Omental fat pad (tissue), 4 donors: ENCODE results near the gene MRPS10. TPM values are rescaled to one million over a fixed set of nuclear protein-coding genes. Genes with fewer than 3 reads are reported as not detected.

ENCODE experiments used
- ATAC-seq: fragments of 150-250 bp; one replicate; pipeline ENCODE4 v1.9.1; 2016; ENCODE audit warnings: mild to moderate bottlenecking, moderate library complexity; ENCODE audit not compliant: low FRiP score
- DNase-seq: peaks from one replicate; pipeline ENCODE4 v3.0.0-alpha.2; 2019; ENCODE audit warnings: low spot score
- CTCF ChIP-seq, 3 donors: fragments of 450-650 bp; IDR thresholded peaks; one replicate each; pipeline ENCODE4 v1.5.1; 2016 to 2017; ENCODE audit warnings: antibody characterized with exemption in 3 of 3, mild to moderate bottlenecking in 3 of 3, moderate library complexity in 2 of 3
- total RNA-seq, 4 donors: library from RNA; depleted of rRNA; stranded (reverse); fragments of >200 nt; gene quantifications; one replicate each; pipeline ENCODE4 v1.1.0, GENCODE V29; 2016

Gene MRPS10
- total RNA-seq, 4 donors from 2014 or later, result 21.4 to 38.0 (median 27.2) TPM

GRCh38 chr6:42168650-42169049, 49.0 kb downstream of the MRPS10 start:
- no peak for DNase-seq
- no peak for ATAC-seq
- no peak for TF ChIP-seq CTCF (IDR thresholded peaks at IDR 0.05)

DNA sequence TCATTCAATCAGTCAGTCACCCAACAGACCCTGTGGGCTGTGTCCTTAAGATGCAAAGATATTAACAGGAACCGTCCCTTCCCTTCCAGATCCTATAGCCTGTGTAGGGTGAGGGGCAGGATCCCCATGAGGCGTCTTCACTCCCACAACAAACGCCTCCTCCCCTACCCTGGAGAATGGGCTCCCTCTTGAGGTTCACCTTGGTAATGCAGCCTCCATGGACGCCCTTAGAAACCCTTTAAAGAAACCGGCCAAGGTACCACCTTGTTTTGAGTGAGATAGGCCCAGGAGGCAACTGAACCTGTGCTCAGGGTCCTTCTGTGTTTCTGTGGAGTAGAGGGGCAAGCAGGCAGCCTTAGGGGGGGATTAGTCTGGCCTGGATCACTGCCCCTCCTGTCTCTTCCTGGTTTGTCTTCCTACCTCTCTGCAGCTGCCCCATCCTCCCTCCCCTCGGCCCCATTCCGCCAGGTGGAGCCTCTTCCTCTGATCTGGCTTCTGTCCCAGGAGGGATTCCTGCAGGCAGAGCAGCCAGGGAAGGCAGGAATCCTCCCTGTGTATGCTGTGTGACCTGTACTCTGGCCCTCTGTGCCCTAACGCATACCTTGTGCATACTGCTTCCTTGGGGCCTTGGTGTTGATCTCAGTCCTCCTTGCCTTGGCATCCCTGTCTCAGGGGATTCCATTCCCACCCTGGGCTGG, 51.1 kb downstream of the MRPS10 start:
- TF ChIP-seq CTCF (IDR thresholded peaks at IDR 0.05), result peak in 2 of 3 donors; percentile 83 to 91
- peak; percentile 76 for ATAC-seq
- peak; percentile 70 for DNase-seq

- no peak for DNase-seq
- no peak for ATAC-seq
- TF ChIP-seq CTCF (IDR thresholded peaks at IDR 0.05), result no peak
These were observed 52.6 kb downstream of the MRPS10 start for GRCh38 chr6:42165016-42165415.

DNA sequence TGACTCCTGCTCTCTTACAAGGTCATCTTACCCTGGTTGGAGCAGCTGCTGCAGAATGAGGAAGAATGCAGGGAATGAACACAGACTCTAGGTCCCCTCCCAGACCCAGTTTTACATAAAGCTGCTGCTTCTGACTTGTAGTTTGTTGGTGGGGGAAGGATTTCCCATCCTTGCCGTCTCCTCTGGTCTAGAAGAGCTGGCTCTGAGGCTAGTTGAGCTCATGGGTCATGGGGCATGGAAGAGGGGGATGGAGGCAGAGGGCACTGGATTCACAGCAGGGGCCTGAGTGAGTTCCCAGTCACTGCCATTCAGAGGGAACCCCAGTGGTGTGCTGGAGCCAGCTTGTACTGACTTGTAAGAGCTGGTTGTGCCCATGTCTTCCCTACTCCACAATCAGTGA, 53.7 kb downstream of the MRPS10 start:
- ATAC-seq (no peak), DNase-seq (no peak)
- TF ChIP-seq CTCF (IDR thresholded peaks at IDR 0.05), result no peak

- no peak for DNase-seq
- no peak for TF ChIP-seq CTCF (IDR thresholded peaks at IDR 0.05)
- no peak for ATAC-seq
These were observed 54.8 kb downstream of the MRPS10 start for GRCh38 chr6:42162812-42163211.

- ATAC-seq (no peak), DNase-seq (no peak)
- TF ChIP-seq CTCF (IDR thresholded peaks at IDR 0.05), result no peak
These were observed 55.3 kb downstream of the MRPS10 start for GRCh38 chr6:42162384-42162783.

DNA sequence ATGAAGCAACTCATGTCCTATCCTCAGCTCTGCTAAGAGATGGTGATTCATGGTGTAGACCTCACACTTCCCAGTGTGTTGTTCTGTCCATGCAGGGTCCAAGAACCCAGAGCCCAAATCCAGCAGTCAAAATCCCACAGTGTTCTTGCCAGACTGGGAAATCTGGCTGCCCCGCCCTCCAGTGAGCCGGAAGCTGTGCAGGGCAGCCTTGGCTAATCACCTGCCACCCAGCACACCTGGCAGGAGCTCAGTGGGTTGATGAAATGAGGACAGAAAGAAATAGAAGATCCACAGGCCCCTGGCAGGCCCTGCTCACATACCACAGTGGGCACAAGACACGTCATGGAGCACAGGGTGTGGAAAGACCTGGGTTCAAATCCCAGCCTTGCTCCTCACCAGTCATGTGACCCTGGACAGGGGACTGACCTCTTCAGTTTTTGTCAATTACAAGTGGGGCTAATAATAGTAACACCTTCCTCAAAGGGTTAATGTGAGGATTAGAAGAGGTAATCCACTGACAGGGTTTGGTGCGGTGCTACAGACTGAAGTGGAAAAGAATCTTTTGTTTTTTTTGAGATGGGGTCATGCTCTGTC, 58.1 kb downstream of the MRPS10 start:
- TF ChIP-seq CTCF (IDR thresholded peaks at IDR 0.05), result no peak
- ATAC-seq (no peak), DNase-seq (no peak)
